Measurements from ENCODE around the gene CRADD.

Gene CRADD

DNA sequence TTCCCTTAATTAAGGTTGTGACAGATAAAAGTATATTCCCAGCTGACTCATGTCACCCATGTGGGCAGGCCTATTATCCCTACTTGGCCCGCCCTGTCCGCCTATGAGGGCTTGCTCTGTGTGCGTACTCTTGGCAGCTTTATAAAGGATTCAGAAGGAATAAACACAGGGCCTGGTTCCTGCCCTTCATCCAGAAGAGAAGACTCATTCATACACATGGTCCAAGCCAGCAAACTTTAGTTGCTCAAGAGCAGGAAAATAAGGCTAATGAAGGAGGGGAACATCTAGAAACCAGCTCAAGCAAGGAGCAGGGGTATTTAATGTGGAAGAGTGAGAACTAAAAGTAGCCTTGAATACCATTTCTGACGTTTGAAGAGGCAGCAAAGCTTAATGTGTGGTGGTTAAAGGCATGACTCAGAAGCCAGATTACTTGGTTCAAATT, 141.9 kb downstream of the CRADD start:
- DNase-seq, result no peak

DNA sequence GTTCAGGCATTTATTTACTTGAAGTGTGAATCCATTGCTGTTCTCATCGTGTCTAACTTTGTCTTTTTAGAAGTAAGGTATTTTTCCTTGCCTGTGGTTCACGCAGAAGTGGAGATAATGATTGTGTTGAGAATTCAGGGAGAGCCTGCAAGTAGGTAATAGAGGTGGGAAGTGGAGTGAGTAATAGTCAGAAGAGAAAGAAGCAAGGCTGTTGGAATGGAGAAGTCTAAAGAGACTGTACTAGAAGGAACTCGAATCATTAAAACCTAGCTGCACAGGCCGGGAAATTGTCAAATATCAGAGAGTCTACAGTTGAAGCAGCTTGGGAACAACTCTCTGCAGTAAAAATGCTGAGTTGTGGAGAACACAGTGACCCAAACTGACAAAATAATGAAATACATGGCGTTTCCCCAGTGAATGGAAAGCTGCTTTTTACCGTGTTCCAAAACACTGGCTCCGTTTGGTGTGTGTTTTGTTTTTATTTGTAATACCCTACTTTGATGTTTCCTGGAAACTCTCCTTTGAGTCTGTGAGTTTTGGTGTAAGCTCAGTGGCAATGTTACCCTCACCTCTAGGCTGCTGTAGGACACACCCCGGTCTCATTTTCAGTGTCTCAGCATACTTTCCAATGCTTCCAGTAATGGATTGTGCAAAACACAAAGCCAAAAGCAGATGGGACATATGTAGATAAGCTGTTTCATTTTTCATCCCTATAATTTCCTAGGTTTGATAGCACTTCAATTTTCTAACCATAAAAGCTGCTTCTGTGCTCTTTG, 146.6 kb downstream of the CRADD start:
- no peak for DNase-seq

DNA sequence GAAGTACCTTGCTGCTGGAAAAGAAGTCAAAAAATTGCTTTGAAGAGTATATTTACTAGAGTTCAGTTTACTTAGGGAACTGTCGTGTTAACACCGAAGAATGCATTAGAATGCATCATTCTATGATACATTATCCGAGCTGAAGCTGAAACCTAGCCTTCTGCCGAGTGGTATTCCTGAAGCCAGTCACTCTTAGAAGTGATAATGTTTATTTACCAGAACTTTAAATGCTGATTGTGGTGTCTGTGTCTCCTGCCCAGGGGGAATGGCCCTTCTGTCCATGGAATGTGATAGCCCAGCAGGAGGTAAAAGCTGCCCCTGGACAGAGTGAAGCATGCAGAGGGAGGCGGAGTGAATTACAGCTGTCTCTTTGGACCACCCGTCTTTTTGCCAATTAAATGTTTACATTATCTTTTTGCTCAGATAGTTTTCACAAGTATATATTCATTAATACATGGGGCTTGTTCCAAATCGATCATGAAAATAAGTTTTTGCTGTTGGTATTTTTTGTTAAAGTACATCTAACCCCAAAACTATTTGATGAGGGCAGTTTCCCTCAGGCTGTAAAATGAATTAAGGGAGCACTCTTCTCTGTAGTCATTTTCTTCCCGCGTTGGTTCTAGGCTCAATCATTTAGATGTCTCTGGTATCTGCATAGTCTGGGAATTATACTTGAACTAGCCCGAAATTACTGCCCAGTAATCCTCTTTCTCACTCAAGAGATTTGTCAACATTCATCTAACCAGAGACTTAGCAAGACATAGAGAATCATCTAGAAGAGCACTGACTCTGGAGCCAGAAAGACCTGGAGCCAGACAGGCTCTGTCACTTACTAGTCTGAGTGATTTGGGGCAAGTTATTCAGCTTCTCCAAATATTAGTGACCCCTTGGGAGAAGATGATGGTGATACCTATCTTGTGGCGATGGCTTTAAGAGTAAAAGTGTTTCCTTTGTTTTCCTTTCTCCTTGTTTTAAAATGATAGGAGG, 147.6 kb downstream of the CRADD start:
- DNase-seq, result no peak

DNA sequence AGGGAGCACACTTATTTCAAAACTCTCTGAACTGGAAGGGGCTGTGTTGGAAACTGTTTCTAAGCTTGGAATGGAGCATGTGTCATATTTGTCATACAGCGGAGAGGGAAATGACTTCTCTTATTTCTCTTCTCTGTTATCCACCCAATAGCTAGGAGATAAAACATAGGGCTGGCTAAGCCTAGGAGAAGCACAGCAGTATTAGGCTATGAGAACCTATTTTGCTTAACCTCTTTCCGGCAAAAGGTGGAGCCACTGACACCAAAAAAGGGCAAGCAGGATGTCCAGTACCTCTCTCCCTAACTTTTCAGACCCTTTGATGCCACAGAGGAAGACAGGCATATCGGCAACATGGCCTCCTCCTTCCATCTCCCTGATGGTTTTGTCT, 148.3 kb downstream of the CRADD start:
- DNase-seq, result no peak

DNA sequence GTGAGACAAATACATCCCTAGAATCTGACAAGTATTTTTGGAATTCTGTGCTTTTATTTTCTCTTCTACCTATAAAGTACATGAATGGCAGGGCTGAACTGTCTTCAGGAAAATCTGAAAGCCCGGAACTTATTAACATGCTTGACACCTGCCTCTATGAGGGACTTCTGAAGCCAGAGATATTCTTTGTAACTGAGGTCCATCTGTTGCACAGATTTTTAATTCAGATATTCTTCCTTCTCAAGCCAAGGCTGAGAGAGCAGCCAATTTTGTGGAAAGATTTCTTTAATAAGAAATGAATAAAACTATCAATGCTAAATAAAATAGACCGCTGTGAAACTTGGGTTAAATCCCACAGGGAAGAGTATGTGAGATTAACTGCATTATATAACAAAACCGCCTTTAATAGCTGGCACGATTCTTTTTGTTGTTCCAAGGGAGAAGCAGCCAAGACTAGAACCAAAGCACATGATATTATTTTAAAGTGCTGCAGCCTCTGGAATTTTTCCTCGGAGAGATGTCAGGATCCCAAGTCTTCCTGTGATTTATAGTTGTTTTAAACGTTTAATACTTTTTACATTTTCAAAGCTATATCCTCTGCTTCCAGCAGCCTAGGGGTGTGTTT, 148.9 kb downstream of the CRADD start:
- no peak for DNase-seq

DNA sequence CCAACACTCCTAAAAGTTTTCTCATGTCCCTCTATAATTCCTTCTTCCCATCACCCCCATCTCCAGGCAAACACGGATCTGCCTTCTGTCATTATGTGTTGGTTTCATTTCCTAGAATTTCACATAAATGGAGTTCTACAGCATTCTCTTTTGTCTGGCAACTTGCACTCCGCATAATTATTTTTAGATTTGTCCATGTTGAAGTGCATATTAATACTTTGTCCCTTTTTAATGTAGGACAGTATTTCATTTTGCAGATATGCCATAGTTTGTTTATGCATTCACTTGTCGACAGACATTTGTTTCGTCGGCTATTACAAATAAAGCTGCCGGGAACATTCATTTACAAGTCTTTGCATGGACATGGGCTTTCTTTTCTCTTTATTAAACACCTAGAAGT, 150.0 kb downstream of the CRADD start:
- DNase-seq, result no peak

DNA sequence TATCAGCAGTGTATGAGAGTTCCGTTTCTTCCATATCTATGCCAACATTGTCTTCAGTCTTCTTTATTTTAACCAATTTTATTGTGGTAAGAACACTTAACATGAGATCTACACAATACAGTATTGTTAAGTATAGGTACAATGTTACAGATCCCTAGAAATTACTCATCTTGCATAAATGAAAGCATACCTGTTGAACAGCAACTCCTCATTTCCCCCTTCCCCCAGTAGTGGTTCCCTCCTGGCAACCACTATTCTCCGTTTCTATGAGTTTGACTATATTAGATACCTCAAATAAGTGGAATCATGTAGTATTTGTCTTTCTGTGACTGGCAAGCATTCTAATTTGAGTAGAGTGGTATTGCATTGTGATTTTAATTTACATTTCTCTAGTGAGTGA, 150.5 kb downstream of the CRADD start:
- no peak for DNase-seq

DNA sequence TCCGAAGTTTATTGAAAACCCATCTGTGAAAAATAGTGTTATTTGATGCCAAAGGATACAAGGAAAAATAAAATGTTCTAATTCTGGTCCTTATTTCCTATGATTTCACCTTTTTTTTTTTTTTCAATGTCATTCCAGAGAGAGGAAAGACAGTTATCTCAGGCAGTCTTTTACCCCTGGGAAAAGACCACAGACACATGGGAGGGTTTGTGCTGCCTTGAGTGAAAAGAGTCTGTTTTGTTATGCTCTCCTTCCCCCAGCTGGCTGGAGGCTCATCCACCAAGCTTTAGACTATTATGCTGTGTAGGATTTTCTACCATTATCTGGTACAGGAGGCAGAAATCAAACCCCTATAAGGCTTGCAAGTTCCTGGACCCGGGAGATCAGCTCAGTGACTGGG, 151.8 kb downstream of the CRADD start:
- DNase-seq, result no peak

DNA sequence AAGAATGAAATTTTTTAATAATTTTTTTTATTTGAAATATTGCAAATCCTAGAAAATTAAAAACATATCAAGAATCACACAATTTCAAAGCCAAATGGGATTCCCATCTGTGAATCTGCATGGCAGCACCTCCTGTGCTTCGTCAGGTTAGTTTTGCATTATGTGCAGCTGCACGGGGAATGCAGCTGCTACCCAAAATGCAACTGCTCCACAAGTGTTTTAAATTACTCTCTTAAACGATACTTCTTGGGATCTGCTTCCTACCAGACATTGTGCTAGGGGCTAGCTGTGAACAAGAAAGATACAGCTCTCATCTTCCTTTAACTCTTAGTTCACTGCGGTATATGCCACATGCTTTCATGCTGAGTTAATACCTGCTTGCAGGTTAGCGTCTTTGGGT, 154.2 kb downstream of the CRADD start:
- DNase-seq, result no peak

DNA sequence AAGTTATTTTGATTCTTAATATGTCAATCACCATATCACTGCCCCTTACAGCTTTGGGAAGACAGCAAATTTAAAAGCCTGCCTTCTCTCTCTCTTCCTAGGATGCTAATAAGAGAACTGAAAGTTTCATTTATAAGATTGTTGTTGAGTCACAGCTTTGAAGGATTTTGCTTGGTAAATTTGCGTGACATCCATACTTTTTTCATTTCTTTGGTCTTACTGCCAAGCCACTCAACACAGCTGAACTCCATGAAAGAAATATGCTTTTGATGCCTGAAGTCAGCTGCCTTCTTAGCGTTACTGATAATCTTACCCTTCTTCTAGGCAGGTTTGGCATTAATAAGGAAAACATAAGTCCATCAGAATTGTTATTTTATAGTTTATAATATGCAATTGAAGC, 155.0 kb downstream of the CRADD start:
- DNase-seq, result no peak

DNA sequence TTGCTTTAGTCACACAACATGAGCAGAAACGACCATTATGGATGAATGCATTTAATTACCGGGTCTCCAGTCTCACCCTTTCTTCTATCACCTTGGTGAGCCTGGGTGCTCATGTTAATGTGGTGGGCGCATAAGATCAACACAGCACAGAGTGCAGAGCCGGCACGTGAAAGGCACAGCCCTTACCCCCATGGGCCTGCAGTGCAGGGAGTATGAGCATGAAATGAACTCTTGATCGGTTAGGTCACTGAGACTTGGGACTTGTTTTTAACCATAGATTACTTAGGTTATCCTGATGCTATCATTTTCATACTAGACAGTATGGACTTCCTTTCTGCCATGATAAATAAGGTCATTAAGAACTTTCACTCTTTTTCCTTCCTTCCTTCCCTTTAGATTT, 156.8 kb downstream of the CRADD start:
- no peak for DNase-seq

DNA sequence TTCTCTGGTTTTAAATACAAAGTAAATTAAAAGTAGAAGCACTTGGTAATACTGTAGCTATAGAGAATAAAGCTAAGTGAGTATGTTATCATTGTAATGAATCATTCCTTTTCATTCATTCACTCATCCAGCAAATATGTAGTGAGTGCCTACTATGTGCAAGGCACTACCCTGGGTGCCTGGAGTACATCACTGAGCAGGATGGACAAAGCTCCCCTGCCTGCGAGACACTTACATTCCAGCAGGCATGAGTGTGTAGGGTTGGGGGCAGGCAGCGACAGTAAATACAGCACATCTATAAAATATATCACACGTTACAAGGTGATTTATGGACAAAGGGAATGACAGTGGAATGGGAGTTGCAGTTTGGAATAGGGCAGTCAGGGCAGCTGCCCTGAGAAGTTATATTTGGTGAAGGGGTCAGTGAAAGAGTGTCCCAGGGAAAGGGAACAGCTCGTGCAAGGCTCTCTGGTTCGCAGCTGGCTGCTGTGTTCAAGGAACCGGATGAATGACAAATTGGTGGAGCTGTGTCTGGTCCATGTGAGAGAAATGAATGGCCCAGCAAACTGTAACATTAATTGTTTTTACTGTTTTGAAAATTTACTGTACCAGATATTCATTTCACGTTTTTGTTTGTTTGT, 159.6 kb downstream of the CRADD start:
- DNase-seq, result no peak

DNA sequence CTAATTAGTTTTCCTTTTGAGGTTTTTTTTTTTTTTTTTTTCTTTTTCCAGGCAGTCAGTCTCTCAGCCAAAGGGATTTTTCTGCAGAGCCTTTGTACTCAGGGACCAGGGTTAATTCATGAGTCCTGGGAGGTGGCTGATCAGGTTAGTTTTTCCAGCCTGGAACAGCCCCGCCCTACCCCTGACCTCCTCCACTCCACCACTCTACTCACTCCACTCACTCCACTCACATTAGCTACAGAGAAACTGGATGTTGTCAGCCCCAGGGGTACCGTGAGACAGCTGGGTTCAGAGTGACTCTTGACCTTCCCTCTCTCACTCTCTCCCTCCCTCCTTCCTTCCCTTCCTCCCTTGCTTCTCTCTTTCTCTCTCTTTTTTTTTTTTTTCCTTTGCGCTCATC, 161.0 kb downstream of the CRADD start:
- DNase-seq, result no peak

DNA sequence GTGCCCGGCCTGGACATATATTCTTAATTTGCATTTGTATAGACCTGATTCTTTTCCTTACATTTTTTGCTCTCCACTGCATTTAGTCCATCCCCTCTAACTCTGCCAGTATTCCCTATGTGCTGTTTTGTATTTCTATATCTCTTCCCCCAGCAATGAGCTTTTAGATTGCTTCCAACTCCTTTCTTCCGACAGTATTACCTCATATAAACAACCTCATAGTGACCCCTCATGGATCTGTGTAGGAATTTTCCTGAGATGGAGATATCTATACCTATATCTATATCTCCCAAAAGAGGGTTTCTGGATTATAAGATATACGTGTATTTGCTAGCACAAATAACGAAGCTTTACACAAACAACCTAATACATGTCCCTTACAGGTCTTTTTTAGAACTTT, 161.9 kb downstream of the CRADD start:
- DNase-seq, result no peak

DNA sequence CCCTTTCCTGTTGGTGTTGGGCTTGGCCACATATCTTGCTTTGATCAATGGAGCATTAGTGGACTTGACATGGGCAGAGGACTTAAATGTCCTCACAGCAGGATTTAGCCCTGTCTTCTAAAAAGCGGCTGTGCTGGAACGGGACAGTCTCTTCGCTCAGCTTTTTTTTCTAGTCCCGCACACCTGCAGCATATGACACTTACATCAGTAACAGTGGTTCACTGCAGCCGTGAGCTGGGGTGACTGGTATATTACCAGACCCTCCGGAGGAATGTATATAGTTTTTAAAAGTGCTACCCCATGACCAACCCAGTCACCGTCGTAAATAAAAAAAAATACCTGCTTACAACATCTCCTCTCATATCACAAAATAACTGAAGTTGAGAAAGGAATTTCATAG, 164.5 kb downstream of the CRADD start:
- no peak for DNase-seq

DNA sequence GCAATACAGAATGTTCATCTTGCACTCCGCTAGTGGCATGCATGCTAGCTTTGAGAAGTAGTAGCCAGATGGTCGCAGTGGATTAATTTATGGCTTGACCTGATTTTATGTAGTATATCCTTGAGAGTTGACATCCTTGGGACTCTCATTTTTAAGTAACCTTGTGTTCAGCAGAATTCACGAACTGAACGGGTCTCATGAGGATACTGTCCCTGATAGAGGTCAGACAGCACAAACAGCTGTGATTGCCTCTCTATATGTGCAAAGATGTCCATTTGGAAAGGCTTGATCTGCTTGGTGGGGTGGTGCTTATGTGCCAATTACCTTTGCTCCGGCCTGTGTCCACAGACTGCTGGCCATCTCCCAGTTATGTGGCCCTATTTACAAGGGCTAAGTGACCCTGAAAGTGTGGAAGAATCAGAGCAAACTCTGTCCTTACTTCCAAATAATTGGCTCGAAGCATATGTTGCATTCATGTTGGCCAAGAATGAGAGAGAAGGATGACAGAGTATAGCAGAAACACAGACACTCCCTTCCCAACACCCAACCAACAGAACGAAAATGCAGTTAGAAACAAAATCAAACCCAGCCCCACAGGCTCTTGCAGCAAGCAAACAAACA, 167.1 kb downstream of the CRADD start:
- DNase-seq, result no peak

DNA sequence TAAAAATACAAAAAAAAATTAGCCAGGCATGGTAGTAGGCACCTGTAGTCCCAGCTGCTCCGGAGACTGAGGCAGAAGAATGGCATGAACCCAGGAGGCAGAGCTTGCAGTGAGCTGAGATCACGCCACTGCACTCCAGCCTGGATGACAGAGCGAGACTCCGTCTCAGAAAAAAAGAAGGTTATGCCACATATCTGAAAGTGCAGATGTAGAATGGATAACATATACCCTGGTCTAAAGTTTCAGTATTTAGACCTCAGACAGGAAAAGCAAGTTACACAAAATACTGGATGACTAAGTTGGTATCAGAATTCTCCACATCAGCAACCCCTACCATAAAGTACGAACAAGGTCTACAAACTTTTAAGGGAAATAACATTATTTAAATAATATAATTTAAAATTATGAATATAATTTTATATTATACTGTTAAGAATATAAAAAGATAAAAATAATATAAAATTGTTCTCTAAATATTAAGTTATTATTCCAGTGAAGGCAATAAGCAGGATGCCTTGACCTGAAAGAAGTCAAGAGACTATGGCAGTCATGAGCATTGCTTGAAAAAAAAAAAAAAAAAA, 169.9 kb downstream of the CRADD start:
- DNase-seq, result no peak

DNA sequence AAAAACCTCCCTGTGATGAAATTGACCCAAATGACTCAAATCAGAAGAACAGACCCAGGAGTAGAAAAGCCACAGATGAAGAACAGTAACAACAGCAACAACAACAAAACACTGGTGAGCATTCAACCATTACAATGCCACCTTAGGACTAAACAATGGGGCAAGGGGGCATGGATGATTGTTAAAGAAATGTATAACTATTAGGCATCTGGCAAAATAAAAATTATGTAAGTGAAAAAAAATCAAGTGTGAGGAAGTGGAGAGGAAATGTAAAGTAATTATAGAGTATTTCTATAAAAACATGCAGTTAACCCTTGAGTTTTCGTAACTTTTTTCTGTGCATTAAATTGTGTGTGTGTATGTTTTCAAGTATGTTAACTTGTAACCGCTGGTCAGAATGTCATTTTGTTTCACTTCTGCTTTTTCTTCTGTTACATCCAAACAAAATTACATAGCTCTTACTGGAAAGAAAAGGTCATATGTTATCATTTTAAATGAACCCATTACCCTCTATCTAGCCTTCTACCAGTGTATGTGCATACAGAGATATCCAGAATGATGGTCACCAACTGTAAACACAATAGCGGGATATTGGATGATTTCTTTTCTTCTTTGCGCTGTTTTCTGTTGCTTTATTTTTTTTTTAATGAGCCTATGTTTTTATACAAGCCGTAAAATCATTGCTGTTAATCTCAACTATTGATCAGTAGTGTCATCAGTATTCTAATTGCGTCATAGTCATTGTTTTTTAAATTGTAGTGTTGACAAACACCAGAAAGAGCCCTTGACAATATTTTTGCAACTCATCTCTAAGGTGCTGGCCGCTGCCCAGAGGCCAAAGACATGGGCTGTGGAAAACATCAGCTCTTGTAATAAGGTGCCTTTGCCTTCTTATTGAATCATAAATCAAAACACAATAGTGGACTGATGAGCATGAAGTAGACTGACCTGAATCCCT, 170.6 kb downstream of the CRADD start:
- DNase-seq, result no peak

DNA sequence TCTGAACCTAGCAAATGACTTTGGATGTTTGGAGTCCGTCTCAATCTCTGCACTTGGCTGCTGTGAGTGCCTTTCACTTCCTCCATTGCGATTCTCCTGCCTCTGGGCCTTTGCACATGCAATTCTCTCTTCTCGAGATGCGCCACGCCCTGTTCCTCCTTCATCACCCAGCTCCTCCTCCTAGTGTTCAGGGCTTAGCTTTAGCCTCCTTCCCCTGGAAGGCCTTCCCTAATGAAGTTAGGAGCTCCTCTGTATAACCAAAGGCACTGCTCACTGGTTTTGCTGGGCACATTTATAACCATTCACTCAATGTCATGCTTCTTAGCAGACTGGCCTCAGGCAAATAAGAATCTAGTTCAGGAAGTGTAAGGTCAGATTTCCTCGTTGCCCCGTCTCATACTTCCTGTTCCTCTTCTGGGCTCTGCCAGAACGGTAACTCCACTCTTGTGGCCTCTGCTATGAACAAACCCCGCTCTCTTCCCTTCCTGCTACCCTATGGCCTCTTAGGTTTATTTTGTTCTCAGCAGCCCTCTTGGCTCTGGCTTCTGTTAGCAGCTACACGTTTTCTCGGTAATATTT, 171.4 kb downstream of the CRADD start:
- DNase-seq, result no peak

DNA sequence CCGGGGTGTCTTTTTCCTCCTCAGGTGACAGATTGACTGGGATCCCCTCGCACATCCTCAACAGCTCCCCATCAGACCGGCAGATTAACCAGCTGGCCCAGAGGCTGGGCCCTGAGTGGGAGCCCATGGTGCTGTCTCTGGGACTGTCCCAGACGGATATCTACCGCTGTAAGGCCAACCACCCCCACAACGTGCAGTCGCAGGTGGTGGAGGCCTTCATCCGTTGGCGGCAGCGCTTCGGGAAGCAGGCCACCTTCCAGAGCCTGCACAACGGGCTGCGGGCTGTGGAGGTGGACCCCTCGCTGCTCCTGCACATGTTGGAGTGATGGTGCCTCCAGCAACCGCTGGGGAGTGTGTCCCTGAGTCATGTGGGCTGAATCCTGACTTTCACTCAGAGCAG, 172.8 kb downstream of the CRADD start:
- no peak for DNase-seq

Measured in activated CD4-positive, alpha-beta T cell treated with anti-CD3 and anti-CD28 coated beads, Interleukin-2, amount 50 U/mL, for 4 hours (primary cell).